ENCODE data around the gene RMI2. TPM values are rescaled to one million over a fixed set of nuclear protein-coding genes. Genes with fewer than 3 reads are reported as not detected.

Gene RMI2
- total and polyA plus RNA-seq, 2 of the 8 experiments (the other 6 are each of a cell fraction or from before 2014, with no cell fraction given), result 58.2 to 96.0 TPM

- no peak for TF ChIP-seq SP1 (IDR thresholded peaks at IDR 0.05; ENCODE audit: low read depth, low read length)
Measured at GRCh38 chr16:11329891-11330290, 15.4 kb upstream of the RMI2 start (continued).
